Measurements from ENCODE around the gene SPIRE1. TPM values are rescaled to one million over a fixed set of nuclear protein-coding genes. Genes with fewer than 3 reads are reported as not detected.

The SPIRE1 gene
- total and polyA plus RNA-seq, 2 experiments from 2014 or later: 10.7 to 28.6 TPM

GRCh38 chr18:12458771-12459170 lies 199.1 kb downstream of the SPIRE1 start:
- no peaks in the 10 kb centered on the region for H3K27me3 ChIP-seq (replicated peaks; ENCODE audit: insufficient read depth)
- H3K4me1 ChIP-seq (ENCODE audit: insufficient read depth): no peaks in the 10 kb centered on the region
- H3F3A ChIP-seq (ENCODE audit: insufficient read depth): no peaks in the 10 kb centered on the region
- no peak overlapping the region for H3K4me3 ChIP-seq
- no peaks in the 10 kb centered on the region for H3K79me2 ChIP-seq (ENCODE audit: insufficient read depth)
- in situ Hi-C loops (cut with MboI): no loop called here
- H2AFZ ChIP-seq: no peak overlapping the region
- TF ChIP-seq EZH2 (IDR thresholded peaks at IDR 0.05; ENCODE audit: insufficient read depth, poor library complexity, severe bottlenecking) (no peak), EZH2phosphoT487 (IDR thresholded peaks at IDR 0.05; ENCODE audit: insufficient read depth, low read depth) (no peak)
- no peak overlapping the region for H3K4me2 ChIP-seq (ENCODE audit: unreplicated experiment)
- H4K20me1 ChIP-seq (ENCODE audit: insufficient read depth): no peaks in the 10 kb centered on the region
- no peak for DNase-seq
- no peak overlapping the region for H3K27ac ChIP-seq
- H3K9me2 ChIP-seq (ENCODE audit: insufficient read depth): no peaks in the 10 kb centered on the region
- no peak overlapping the region for H3K9ac ChIP-seq
- WGBS, 2 experiments (ENCODE audit: low coverage in 1 of 2, low lambda C conversion rate in 2 of 2, missing lambda C conversion rate in 2 of 2): 91 to 93% methylated on average over 7 of the region's 7 CpGs
- peaks cover 31% of the 10 kb centered on the region for H3K36me3 ChIP-seq (ENCODE audit: low read depth)
- no peaks in the 10 kb centered on the region for H3K9me3 ChIP-seq (ENCODE audit: low read depth)

GRCh38 chr18:12456441-12456840 lies 201.5 kb downstream of the SPIRE1 start:
- Histone ChIP-seq H3K27me3 (replicated peaks; ENCODE audit: insufficient read depth) (no peaks in the 10 kb centered on the region), H3F3A (ENCODE audit: insufficient read depth) (no peaks in the 10 kb centered on the region), H3K4me2 (ENCODE audit: unreplicated experiment) (no peak overlapping the region), H3K36me3 (ENCODE audit: low read depth) (peaks cover 24% of the 10 kb centered on the region), H3K4me1 (ENCODE audit: insufficient read depth) (no peaks in the 10 kb centered on the region), H3K27ac (no peak overlapping the region), H4K20me1 (ENCODE audit: insufficient read depth) (no peaks in the 10 kb centered on the region), H3K4me3 (no peak overlapping the region), H3K79me2 (ENCODE audit: insufficient read depth) (no peaks in the 10 kb centered on the region), H3K9me2 (ENCODE audit: insufficient read depth) (no peaks in the 10 kb centered on the region), H3K9me3 (ENCODE audit: low read depth) (no peaks in the 10 kb centered on the region), H2AFZ (no peak overlapping the region), H3K9ac (no peak overlapping the region)
- DNase-seq: no peak
- TF ChIP-seq EZH2phosphoT487 (IDR thresholded peaks at IDR 0.05; ENCODE audit: insufficient read depth, low read depth): no peak
- in situ Hi-C loops (cut with MboI): no loop called here
- WGBS, 2 experiments (ENCODE audit: low coverage in 1 of 2, low lambda C conversion rate in 2 of 2, missing lambda C conversion rate in 2 of 2): 79% methylated on average over 3 of the region's 3 CpGs

GRCh38 chr18:12455496-12455895 lies 202.4 kb downstream of the SPIRE1 start:
- DNase-seq: peak; percentile 6
- Histone ChIP-seq H3F3A (ENCODE audit: insufficient read depth) (no peaks in the 10 kb centered on the region), H4K20me1 (ENCODE audit: insufficient read depth) (no peaks in the 10 kb centered on the region), H3K27ac (no peak overlapping the region), H2AFZ (no peak overlapping the region), H3K4me1 (ENCODE audit: insufficient read depth) (no peaks in the 10 kb centered on the region), H3K9ac (no peak overlapping the region), H3K9me3 (ENCODE audit: low read depth) (no peaks in the 10 kb centered on the region), H3K36me3 (ENCODE audit: low read depth) (peaks cover 27% of the 10 kb centered on the region), H3K4me2 (ENCODE audit: unreplicated experiment) (no peak overlapping the region), H3K79me2 (ENCODE audit: insufficient read depth) (no peaks in the 10 kb centered on the region), H3K4me3 (no peak overlapping the region), H3K9me2 (ENCODE audit: insufficient read depth) (no peaks in the 10 kb centered on the region), H3K27me3 (replicated peaks; ENCODE audit: insufficient read depth) (no peaks in the 10 kb centered on the region)
- in situ Hi-C loops (cut with MboI): no loop called here
- TF ChIP-seq EZH2phosphoT487 (IDR thresholded peaks at IDR 0.05; ENCODE audit: insufficient read depth, low read depth) (no peak), EZH2 (IDR thresholded peaks at IDR 0.05; ENCODE audit: insufficient read depth, poor library complexity, severe bottlenecking) (no peak)
- WGBS, 2 experiments (ENCODE audit: low coverage in 1 of 2, low lambda C conversion rate in 2 of 2, missing lambda C conversion rate in 2 of 2): 96 to 98% methylated on average over 7 of the region's 7 CpGs

- DNase-seq: no peak
- no peaks in the 10 kb centered on the region for H3K4me1 ChIP-seq (ENCODE audit: insufficient read depth)
- H3K27ac ChIP-seq: no peak overlapping the region
Observed at GRCh38 chr18:12452784-12453183, 205.1 kb downstream of the SPIRE1 start.

GRCh38 chr18:12451428-12451827 lies 206.5 kb downstream of the SPIRE1 start:
- no peak overlapping the region for H3K9ac ChIP-seq
- no peaks in the 10 kb centered on the region for H3K4me1 ChIP-seq (ENCODE audit: insufficient read depth)
- TF ChIP-seq EZH2 (IDR thresholded peaks at IDR 0.05; ENCODE audit: insufficient read depth, poor library complexity, severe bottlenecking) (no peak), EZH2phosphoT487 (IDR thresholded peaks at IDR 0.05; ENCODE audit: insufficient read depth, low read depth) (no peak)
- H3K36me3 ChIP-seq (ENCODE audit: low read depth): peaks cover 33% of the 10 kb centered on the region
- no peak overlapping the region for H3K4me3 ChIP-seq
- no peaks in the 10 kb centered on the region for H4K20me1 ChIP-seq (ENCODE audit: insufficient read depth)
- H3K4me2 ChIP-seq (ENCODE audit: unreplicated experiment): no peak overlapping the region
- no peaks in the 10 kb centered on the region for H3K9me3 ChIP-seq (ENCODE audit: low read depth)
- WGBS, 2 experiments (ENCODE audit: low coverage in 1 of 2, low lambda C conversion rate in 2 of 2, missing lambda C conversion rate in 2 of 2): 62 to 75% methylated on average over 4 of the region's 4 CpGs
- H3K79me2 ChIP-seq (ENCODE audit: insufficient read depth): no peaks in the 10 kb centered on the region
- in situ Hi-C loops (cut with MboI): no loop called here
- H3K9me2 ChIP-seq (ENCODE audit: insufficient read depth): no peaks in the 10 kb centered on the region
- no peaks in the 10 kb centered on the region for H3F3A ChIP-seq (ENCODE audit: insufficient read depth)
- H2AFZ ChIP-seq: no peak overlapping the region
- H3K27me3 ChIP-seq (replicated peaks; ENCODE audit: insufficient read depth): no peaks in the 10 kb centered on the region
- DNase-seq: no peak
- H3K27ac ChIP-seq: no peak overlapping the region

More at GRCh38 chr18:12452784-12453183, 205.1 kb downstream of the SPIRE1 start:
- peaks cover 29% of the 10 kb centered on the region for H3K36me3 ChIP-seq (ENCODE audit: low read depth)
- H3K4me3 ChIP-seq: no peak overlapping the region
- no peak overlapping the region for H3K9ac ChIP-seq
- no peak overlapping the region for H3K4me2 ChIP-seq (ENCODE audit: unreplicated experiment)
- no peaks in the 10 kb centered on the region for H3K9me2 ChIP-seq (ENCODE audit: insufficient read depth)
- in situ Hi-C loops (cut with MboI): no loop called here
- H4K20me1 ChIP-seq (ENCODE audit: insufficient read depth): no peaks in the 10 kb centered on the region
- H3F3A ChIP-seq (ENCODE audit: insufficient read depth): no peaks in the 10 kb centered on the region
- H3K79me2 ChIP-seq (ENCODE audit: insufficient read depth): no peaks in the 10 kb centered on the region
- no peaks in the 10 kb centered on the region for H3K9me3 ChIP-seq (ENCODE audit: low read depth)
- no peak overlapping the region for H2AFZ ChIP-seq
- H3K27me3 ChIP-seq (replicated peaks; ENCODE audit: insufficient read depth): no peaks in the 10 kb centered on the region
- WGBS, 2 experiments (ENCODE audit: low coverage in 1 of 2, low lambda C conversion rate in 2 of 2, missing lambda C conversion rate in 2 of 2): 90 to 93% methylated on average over 3 of the region's 3 CpGs
- TF ChIP-seq EZH2phosphoT487 (IDR thresholded peaks at IDR 0.05; ENCODE audit: insufficient read depth, low read depth) (no peak), EZH2 (IDR thresholded peaks at IDR 0.05; ENCODE audit: insufficient read depth, poor library complexity, severe bottlenecking) (no peak)

All from GM23248 (cell line).